AG10803 (cell line): ENCODE results near the gene CDH4.

Experiments
- DNase-seq: peaks from one replicate; pipeline ENCODE4 v3.0.0; 2010; ENCODE audit warnings: low read depth
- H3K4me3 ChIP-seq: 2 replicates; pipeline ENCODE4 v1.5.1; 2011; ENCODE audit warnings: mild to moderate bottlenecking, low read length, control low read depth
- CTCF ChIP-seq: conservative IDR thresholded peaks from 2 replicates; pipeline ENCODE4 v1.5.1; 2011; ENCODE audit warnings: mild to moderate bottlenecking, low read length, control low read depth, inconsistent platforms

The CDH4 gene

DNA sequence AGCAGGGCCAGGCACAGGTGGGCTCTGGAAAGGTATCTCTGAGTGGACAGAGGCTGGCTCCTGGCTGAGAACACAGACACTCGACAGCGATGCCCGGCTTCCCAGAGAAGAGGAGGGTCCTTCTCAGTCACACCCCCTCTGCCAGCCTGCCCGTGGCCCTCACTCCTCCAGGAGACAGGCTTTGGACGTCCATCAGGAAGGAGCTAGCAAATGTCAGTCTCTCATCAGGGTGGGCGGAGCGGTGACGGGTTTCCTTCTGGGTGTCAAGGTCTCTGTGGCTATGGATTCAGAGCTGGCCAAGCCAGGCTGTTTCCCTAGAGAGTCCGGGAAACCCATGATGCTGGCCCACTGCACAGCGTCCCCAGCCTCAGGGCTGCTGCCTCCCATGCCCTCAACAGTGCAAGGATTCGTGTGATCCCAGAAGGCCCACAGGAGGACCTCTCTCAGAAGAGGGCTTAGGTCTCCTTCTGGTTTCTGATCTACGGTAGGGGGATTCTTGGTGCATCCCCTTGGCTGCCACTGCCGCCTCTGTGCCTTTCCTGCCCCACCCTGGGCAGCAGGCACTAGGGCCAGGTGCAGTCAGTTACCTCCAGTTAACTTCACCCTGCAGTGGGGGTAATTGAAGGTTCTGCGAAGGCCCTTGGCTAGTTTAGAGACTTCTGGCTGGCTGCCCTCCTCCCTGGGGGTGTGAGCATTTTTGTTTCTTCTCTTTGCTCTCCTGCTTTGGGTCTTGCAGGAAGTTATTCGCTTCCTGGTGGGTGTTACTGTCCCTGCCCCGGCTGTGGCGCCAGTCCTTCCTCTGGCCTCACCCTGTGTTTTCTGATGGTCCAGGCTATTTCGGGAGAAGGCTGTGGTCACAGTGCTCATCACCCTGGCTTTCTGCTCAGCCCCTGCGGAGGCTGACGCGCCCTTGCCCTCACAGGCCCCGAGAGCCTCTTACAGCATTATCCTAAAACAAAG, 80.2 kb downstream of the CDH4 start:
- no peak for TF ChIP-seq CTCF
- no peak for DNase-seq
- no peak overlapping the region for H3K4me3 ChIP-seq

DNA sequence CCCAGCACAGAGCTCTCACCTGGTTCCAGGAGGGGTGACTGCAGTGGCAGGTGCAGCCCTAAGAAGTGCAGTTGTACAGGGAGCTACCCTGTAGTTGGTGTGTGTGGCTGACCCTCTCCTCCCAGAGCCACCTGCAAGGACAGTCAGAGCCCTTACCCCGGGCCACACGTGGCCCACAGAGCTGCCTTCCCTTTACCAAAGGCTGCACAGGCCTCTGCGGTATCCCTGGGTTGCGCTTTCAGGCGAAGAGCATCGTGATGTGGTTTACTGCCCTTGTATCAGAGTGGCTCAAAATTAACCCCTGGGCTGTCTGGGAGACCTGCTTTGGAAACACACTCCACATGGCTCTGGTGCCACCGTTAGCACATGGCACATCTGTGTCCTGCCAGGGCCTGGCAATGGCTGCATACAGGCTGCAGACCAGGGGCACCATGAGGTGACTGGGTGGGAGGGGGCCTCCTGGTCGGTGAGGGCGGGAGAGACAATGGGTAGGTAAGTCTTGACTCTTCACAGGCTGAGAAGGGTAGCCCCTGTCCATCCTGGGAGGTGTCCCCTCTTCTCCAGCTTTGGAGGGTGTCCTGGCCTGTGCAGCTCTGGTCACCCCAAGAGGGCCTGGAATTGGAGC, 81.5 kb downstream of the CDH4 start:
- DNase-seq = no peak
- TF ChIP-seq CTCF = no peak
- no peak overlapping the region for H3K4me3 ChIP-seq

DNA sequence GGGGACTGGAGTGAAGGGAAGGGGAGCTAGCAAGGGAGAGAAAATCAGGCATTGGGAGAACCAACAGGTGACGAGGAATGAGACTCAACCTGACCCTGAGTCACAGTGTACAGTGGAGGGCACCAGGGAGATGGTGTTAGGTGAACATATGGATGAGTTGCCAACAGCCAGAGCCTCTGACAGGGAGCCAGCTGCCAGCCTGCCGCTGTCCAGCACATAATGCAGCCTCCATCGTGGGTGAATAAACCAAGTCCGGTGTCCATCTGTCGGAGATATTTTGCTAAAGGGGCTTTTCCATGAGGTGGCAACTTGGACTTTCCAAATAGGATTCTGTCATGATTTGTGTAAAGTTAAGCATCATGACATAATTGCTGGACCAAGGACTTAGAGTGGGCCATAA, 88.1 kb downstream of the CDH4 start:
- no peak for DNase-seq
- no peak for TF ChIP-seq CTCF
- no peak overlapping the region for H3K4me3 ChIP-seq

DNA sequence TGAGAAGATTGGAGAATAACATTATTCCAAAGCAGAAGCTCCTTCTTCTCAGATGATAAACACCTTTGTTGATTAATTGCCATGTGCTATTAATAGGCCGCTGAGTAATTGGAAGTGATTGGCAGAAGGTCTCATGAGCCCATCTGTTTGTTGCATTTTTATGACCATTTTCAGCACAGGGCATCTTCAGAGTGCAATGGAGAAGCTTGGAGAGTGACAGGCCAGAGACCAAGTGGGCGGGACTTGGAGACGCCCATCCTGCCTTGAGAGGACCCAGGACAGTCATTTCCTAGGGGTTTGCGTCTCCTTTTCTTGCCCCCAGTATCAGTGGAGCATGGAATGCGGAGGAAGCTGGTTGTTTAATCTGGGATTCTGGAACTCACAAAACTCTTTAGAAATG, 89.5 kb downstream of the CDH4 start:
- no peak for TF ChIP-seq CTCF
- H3K4me3 ChIP-seq = no peak overlapping the region
- no peak for DNase-seq

DNA sequence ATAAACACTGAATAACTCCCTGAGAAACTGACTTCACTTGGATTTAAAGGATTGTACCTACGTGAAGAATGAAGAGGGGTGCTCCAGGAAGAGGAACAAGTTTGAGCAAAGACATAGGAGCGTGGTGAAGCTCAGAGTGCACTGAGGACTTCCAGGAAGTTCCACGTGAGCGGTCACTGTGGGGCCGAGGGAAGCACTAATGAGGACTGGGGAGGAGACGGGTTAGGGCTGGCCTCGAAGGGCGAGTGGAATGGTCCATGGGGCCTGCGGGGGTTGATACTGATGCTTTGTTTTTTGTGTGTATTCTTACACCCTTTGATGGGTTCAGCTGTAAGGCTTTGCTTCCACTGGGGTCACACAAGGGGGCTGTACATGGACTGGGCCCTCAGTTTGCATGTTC, 91.9 kb downstream of the CDH4 start:
- DNase-seq = no peak
- TF ChIP-seq CTCF = no peak
- no peak overlapping the region for H3K4me3 ChIP-seq

- H3K4me3 ChIP-seq = no peak overlapping the region
- TF ChIP-seq CTCF = no peak
- no peak for DNase-seq
These were observed 93.6 kb downstream of the CDH4 start for GRCh38 chr20:61345656-61346055.

GRCh38 chr20:61346996-61347395, 94.9 kb downstream of the CDH4 start:
- TF ChIP-seq CTCF = no peak
- DNase-seq = no peak
- H3K4me3 ChIP-seq = no peak overlapping the region
